HFF-Myc (cell line): Measurements from ENCODE around the gene ASIC1.

ENCODE experiments used
- DNase-seq: peaks from one replicate; pipeline ENCODE4 v3.0.0-alpha.2; 2011; ENCODE audit warnings: low read depth; ENCODE audit errors: extremely low read depth
- H3K4me3 ChIP-seq: replicated peaks from 2 replicates; pipeline ENCODE4 v1.5.1; 2011; ENCODE audit warnings: low read depth, mild to moderate bottlenecking, control low read depth, low read length
- CTCF ChIP-seq: IDR thresholded peaks from 2 replicates; pipeline ENCODE4 v1.5.1; 2012; ENCODE audit warnings: mild to moderate bottlenecking, low read depth, low read length, control low read depth; ENCODE audit errors: missing control alignments

ASIC1 gene

GRCh38 chr12:50043854-50044253, 13.5 kb upstream of the ASIC1 start:
- no peak overlapping the region for H3K4me3 ChIP-seq
- no peak for TF ChIP-seq CTCF
- no peak for DNase-seq

GRCh38 chr12:50047693-50048250, 9.6 kb upstream of the ASIC1 start:
- TF ChIP-seq CTCF, result no peak
- DNase-seq, result no peak
- H3K4me3 ChIP-seq, result no peak overlapping the region

- no peak for DNase-seq
- no peak overlapping the region for H3K4me3 ChIP-seq
- TF ChIP-seq CTCF, result no peak
Observed at GRCh38 chr12:50049254-50050118, 7.9 kb upstream of the ASIC1 start.

GRCh38 chr12:50050119-50050385, 7.3 kb upstream of the ASIC1 start:
- H3K4me3 ChIP-seq, result no peak overlapping the region
- TF ChIP-seq CTCF, result no peak
- no peak for DNase-seq

GRCh38 chr12:50050410-50051098, 6.8 kb upstream of the ASIC1 start:
- DNase-seq, result no peak
- no peak for TF ChIP-seq CTCF
- H3K4me3 ChIP-seq, result no peak overlapping the region

- TF ChIP-seq CTCF, result no peak
- DNase-seq, result no peak
- no peak overlapping the region for H3K4me3 ChIP-seq
Observed at GRCh38 chr12:50051101-50051806, 6.1 kb upstream of the ASIC1 start.
